GM18870 (cell line): ENCODE data around the gene UBP1.
"Not testable (repeated sequence)": the region's sequence is repeated elsewhere in the genome, so short reads cannot be mapped to it uniquely, and the experiment has no call there.

Source experiments
- ATAC-seq: cut with Tn5 transposase; IDR thresholded peaks from one replicate; pipeline ENCODE4 v1.9.1; 2021; ENCODE audit warnings: moderate library complexity; ENCODE audit not compliant: unreplicated experiment

The UBP1 gene

GRCh38 chr3:33440328-33441224, at the start of gene UBP1:
Gene UBP1, minus strand, starts transcription at chr3:33440405. Its CDS starts 557 bp downstream, at chr3:33439848.
- peak; percentile 94 for ATAC-seq

GRCh38 chr3:33488683-33489082, 48.5 kb upstream of the UBP1 start:
- ATAC-seq = no peak

- ATAC-seq = no peak
Observed at GRCh38 chr3:33488246-33488645, 48.0 kb upstream of the UBP1 start.

GRCh38 chr3:33482111-33482521, 41.9 kb upstream of the UBP1 start:
- ATAC-seq = no peak

GRCh38 chr3:33474896-33475295, 34.7 kb upstream of the UBP1 start:
- ATAC-seq = no peak

GRCh38 chr3:33473813-33474212, 33.6 kb upstream of the UBP1 start:
- ATAC-seq = no peak

- no peak for ATAC-seq
Observed at GRCh38 chr3:33467786-33468185, 27.6 kb upstream of the UBP1 start.

GRCh38 chr3:33461097-33461496, 20.9 kb upstream of the UBP1 start:
- no peak for ATAC-seq

GRCh38 chr3:33459577-33459976, 19.4 kb upstream of the UBP1 start:
- ATAC-seq = not testable (repeated sequence)

GRCh38 chr3:33458446-33458845, 18.2 kb upstream of the UBP1 start:
- ATAC-seq = no peak

GRCh38 chr3:33456756-33457155, 16.6 kb upstream of the UBP1 start:
- ATAC-seq = no peak

- ATAC-seq = no peak
Observed at GRCh38 chr3:33453331-33453761, 13.1 kb upstream of the UBP1 start.

- ATAC-seq = not testable (repeated sequence)
Observed at GRCh38 chr3:33451994-33452393, 11.8 kb upstream of the UBP1 start.

- no peak for ATAC-seq
Observed at GRCh38 chr3:33447958-33448357, 7.8 kb upstream of the UBP1 start.

GRCh38 chr3:33447256-33447625, 7.0 kb upstream of the UBP1 start:
- ATAC-seq = not testable (repeated sequence)

GRCh38 chr3:33442190-33442589, 2.0 kb upstream of the UBP1 start:
- ATAC-seq = no peak

GRCh38 chr3:33441225-33441976, 1.2 kb upstream of the UBP1 start:
- peak; percentile 4 for ATAC-seq

- ATAC-seq = no peak
Observed at GRCh38 chr3:33439546-33440327, 468 bp downstream of the UBP1 start.

- no peak for ATAC-seq
Observed at GRCh38 chr3:33438881-33439545, 1.2 kb downstream of the UBP1 start.

- no peak for ATAC-seq
Observed at GRCh38 chr3:33438284-33438668, 1.9 kb downstream of the UBP1 start.
